ENCODE measurements around the gene FBXO24.
A peak's percentile ranks its signal among the peaks of the same experiment; 100 is the strongest.

FBXO24 gene

DNA sequence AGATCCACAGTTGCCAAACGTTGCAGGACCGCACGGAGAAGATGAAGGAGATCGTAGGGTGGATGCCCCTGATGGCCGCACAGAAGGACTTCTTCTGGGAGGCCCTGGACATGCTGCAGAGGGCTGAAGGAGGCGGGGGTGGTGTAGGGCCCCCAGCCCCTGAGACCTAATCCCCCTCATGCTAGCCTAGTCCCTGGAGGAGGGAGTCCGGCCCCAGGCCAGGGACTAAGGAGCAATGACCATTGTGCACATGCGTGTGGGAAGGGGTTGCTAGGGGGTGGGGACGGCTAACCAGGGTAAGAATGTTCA, 14.6 kb downstream of the FBXO24 start:
- no peak overlapping the region for H3K4me3 ChIP-seq (ENCODE audit: low read length)
- TF ChIP-seq, protein P1, sequence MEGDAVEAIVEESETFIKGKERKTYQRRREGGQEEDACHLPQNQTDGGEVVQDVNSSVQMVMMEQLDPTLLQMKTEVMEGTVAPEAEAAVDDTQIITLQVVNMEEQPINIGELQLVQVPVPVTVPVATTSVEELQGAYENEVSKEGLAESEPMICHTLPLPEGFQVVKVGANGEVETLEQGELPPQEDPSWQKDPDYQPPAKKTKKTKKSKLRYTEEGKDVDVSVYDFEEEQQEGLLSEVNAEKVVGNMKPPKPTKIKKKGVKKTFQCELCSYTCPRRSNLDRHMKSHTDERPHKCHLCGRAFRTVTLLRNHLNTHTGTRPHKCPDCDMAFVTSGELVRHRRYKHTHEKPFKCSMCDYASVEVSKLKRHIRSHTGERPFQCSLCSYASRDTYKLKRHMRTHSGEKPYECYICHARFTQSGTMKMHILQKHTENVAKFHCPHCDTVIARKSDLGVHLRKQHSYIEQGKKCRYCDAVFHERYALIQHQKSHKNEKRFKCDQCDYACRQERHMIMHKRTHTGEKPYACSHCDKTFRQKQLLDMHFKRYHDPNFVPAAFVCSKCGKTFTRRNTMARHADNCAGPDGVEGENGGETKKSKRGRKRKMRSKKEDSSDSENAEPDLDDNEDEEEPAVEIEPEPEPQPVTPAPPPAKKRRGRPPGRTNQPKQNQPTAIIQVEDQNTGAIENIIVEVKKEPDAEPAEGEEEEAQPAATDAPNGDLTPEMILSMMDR (conservative IDR thresholded peaks at IDR 0.05; ENCODE audit: low read depth, low read length): no peak
- no peak for DNase-seq (ENCODE audit: low read depth)

DNA sequence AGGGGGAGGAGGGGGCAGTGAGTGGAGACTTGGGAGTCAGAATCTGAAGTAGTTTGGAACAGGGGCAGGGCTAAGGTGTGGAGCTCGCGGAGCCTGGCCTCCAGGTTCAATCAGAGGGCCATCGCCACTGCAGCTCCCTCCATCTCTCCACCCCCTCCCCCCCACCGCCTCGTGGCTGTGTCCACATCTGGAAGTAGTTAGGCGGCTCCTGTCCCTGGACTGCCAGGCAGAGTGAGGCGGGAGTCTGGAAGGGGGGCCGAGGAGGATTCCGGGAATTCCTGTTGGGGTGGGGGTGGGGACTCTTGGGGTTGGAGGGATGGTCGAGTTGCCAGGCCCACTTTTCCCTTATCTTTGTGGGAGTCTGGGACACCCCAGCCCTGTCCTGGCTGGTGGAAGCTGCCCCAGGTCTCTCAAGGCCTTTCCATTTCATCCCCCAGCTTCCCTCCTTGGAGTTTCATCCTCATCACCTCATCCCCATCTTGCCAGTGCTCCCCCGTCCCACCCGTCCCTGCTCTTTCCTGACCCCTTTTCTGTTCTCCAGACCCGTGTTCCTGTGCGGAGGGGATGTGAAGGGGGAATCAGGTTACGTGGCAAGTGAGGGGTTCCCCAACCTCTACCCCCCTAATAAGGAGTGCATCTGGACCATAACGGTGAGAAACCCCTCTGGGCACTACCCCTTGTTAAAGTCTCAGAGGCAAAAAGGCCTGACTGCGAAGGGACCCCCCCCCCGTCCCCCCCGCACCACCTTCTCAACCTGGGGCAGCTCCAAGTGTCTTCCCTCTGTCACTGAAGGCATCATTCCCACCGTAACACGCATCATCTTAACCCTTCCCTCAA, 17.0 kb downstream of the FBXO24 start:
- no peak for DNase-seq (ENCODE audit: low read depth)
- H3K4me3 ChIP-seq (ENCODE audit: low read length): no peak overlapping the region

DNA sequence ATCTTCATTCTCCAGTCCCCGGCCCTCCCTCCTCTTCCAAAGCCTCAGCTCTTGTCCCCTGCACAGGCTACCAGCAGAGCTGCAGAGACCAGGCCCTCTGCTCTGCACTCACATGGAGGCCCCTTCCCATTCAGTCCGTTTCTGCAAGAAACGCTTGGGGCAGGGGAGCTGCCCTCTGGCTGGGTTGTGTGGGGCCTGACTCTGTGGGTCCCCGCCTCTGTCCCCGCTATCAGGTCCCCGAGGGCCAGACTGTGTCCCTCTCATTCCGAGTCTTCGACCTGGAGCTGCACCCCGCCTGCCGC, 17.5 kb downstream of the FBXO24 start:
- H3K4me3 ChIP-seq (ENCODE audit: low read length): peak overlapping the region; percentile 36
- TF ChIP-seq, protein P1 (conservative IDR thresholded peaks at IDR 0.05; ENCODE audit: low read depth, low read length): no peak
- no peak for DNase-seq (ENCODE audit: low read depth)

More for the DNA sequence above, 17.0 kb downstream of the FBXO24 start:
- TF ChIP-seq, protein P1 (conservative IDR thresholded peaks at IDR 0.05; ENCODE audit: low read depth, low read length): no peak

DNA sequence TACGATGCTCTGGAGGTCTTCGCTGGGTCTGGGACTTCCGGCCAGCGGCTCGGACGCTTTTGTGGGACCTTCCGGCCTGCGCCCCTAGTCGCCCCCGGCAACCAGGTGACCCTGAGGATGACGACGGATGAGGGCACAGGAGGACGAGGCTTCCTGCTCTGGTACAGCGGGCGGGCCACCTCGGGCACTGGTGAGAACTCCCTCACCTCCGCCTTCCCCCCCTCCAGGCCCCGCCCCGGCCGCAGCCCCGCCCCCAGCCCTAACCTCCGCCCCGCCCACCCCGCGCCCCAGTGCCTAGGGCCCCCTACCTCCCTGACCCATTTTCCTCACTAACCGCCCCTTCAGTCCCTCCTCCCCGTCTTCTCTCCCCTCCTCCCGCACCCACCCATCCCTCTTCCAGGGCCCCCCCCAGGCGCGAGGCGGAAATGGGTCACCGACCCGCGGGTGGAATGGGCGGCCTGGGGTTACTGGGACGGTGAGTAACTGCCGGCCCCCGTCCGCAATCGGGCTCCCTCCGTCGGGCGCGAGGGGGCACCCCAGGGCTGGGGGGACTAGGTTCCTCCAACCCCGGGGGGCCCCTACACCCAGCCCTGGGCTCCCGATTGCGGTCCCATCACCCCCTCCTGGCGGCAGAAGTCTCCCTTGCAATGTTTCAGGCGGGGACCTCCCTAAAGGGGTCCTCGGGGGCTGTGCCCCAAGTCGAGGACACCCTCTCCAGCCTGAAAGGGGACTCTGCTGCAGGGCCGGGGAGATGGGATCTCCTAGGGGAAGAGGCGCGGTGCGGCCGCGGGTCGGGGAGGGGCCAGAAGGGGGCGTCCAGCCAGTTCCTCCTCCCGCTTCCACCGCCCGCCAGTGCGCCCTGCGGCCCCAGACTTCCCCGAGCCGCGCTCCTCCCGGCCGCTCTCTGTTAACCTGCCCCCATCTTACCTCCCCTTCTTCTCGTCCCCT, 18.2 kb downstream of the FBXO24 start:
- DNase-seq (ENCODE audit: low read depth): no peak
- TF ChIP-seq, protein P1 (conservative IDR thresholded peaks at IDR 0.05; ENCODE audit: low read depth, low read length): peak; percentile 40
- peak overlapping the region; percentile 62 for H3K4me3 ChIP-seq (ENCODE audit: low read length)

DNA sequence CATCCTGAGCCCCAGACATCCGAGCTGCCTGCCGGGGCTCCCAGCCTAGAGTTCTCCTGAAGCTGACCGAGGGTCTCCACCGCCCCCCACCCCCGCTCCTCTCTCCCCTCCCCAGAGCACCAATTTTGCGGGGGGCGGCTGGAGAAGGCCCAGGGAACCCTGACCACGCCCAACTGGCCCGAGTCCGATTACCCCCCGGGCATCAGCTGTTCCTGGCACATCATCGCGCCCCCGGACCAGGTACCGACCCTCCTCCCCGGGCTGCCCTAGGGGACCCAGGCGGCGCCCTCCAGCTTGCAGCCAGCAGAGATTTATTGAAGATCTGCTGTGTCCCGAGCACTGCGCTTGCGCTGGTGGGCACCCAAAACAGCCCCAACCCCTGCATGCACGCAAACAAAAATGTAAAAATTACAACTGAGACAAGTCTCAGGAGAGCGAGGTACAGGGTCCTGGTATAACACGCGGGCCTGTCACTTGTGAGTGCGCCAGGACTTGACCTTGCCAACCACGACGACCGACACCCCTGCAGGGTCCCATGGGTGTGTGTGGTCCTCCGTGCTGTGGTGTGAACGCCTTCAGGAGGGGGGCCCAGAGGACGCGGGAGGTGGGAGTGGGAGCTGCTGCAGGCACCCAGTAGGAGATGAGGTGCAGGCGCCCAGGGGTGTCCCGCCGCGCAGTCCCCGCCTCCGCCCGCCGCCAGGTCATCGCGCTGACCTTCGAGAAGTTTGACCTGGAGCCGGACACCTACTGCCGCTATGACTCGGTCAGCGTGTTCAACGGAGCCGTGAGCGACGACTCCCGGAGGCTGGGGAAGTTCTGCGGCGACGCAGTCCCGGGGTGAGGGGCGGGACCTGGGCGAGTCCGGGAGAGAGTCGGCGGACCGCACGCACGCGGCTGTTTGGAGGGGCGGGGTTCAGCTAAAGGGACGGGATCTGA, 19.1 kb downstream of the FBXO24 start:
- peak overlapping the region; percentile 62 for H3K4me3 ChIP-seq (ENCODE audit: low read length)
- no peak for DNase-seq (ENCODE audit: low read depth)
- TF ChIP-seq, protein P1 (conservative IDR thresholded peaks at IDR 0.05; ENCODE audit: low read depth, low read length): no peak

DNA sequence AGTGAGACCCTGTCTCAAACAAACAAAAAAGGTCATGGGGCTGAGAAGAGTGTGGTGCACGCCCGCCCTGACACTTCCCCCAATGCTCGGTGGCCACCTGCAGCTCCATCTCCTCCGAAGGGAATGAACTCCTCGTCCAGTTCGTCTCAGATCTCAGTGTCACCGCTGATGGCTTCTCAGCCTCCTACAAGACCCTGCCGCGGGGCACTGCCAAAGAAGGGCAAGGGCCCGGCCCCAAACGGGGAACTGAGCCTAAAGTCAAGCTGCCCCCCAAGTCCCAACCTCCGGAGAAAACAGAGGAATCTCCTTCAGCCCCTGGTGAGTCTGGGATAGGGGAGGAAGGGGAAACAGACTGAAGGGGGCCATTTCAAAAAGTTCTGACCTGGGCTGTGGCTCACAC, 20.2 kb downstream of the FBXO24 start:
- no peak overlapping the region for H3K4me3 ChIP-seq (ENCODE audit: low read length)
- no peak for DNase-seq (ENCODE audit: low read depth)
- TF ChIP-seq, protein P1 (conservative IDR thresholded peaks at IDR 0.05; ENCODE audit: low read depth, low read length): no peak

Data from retinal pigment epithelial cell (primary cell).